ENCODE data around the gene EVC.
"Not testable (repeated sequence)": the region's sequence is repeated elsewhere in the genome, so short reads cannot be mapped to it uniquely, and the experiment has no call there.

The EVC gene

DNA sequence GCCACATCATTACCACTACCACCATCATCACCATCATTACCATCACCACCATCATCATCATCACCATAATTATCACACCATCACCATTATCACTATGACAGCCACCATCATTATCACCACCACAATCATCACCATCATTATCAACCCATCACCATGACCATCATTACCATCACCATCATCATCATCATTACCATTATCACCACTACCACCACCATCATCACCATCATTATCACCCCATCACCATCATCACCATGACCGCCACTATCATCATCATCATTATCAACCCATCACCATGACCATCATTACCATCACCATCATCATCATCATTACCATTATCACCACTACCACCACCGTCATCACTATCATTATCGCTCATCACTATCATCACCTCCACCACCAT is 145.4 kb downstream of the EVC start:
- not testable (repeated sequence) for DNase-seq

DNA sequence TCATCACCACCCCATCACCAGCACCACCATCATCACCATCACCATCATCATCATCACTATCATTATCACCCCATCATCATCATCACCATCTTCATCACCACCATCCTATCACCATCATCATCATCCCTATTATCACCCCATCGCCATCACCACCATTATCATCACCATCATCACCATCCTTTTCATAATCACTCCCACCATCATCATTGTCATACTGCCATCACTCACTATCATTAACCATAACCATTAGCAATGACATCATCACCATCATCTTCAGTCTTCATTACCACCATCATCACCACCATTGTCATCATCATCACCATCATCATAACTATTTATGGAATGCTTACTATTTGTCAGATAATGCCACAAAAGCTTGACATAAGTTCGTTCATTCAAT is 146.2 kb downstream of the EVC start:
- no peak for DNase-seq

DNA sequence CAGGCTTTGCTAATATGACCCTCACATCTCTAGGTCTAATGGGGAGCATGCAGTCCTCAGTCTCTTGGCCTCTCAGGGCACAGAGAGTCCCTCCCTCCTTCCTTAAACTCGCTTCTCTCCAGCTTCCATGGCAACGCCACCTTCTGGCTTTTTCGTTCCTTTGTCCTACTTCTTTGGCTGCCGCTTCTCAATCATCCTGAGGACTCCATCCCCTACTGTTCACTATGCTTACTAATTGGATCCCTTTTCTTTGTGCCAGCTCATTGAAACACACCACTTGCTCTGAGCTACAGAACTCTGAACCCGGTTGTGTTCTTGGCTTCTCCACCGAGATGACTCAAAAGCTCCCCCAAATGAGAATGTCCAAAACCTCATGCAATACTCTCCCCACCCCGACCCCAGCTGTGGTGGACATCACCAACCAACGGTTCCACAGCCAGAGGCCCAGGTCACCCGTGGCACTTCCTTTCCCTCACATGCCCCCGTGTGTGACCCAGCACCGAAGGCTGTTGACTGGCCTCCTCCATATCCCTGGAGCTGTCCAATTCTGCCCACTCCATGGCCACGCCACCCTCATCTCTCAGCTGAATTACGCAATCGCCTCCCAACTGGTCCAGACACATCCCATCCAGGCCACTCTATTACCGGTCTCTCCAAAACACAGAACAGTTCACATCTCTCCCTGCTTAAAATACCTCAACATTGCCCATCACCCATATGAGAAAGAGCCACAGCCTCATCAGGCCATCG is 147.2 kb downstream of the EVC start:
- DNase-seq, result no peak

DNA sequence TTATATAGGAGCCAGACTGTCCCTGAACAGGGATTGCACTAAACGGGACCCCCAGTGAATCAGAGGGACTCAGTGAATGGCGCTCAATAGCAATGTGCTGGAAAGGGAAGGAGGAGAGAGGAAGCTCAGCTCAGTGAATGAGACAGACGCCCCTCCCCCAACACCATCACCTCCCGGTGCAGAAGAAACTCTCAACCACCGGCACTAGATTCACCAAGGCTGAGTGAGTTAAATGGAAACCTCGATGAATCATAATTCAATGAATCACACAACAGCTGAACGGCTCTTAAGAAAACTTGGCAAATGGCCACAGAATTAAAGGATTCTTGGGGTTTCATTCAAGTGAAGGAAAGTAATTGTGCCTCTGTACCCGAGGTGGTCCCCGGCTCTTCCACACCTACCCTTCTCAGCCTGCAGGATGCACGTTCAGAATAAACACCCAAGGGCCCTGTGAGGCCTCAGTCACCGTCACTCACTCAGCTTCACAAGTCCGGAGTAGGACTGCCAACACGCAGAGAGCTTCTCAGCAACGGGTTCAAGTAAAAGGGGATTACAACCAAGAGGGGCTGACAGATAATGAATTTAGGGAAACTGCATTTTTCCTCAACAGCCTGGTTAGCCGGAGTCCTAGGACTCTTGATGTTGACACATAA is 152.6 kb downstream of the EVC start:
- peak; percentile 72 for DNase-seq
